Common myeloid progenitor, CD34-positive (primary cell): ENCODE results near the gene CAMTA1.

Experiments
- CTCF ChIA-PET: fragments of 350-600 bp; sonication (Branson Sonifier 250); formaldehyde crosslinking; loops from one replicate; lab custom pipeline; 2021; ENCODE audit warnings: antibody characterized with exemption; lab: Charles Lee
- POLR2A ChIA-PET: fragments of 350-600 bp; sonication (Branson Sonifier 250); formaldehyde crosslinking; loops from one replicate; lab custom pipeline; 2021; ENCODE audit warnings: antibody characterized with exemption; lab: Charles Lee
- DNase-seq, 3 donors: peaks; one replicate each; pipeline versions ENCODE4 v3.0.0 to v3.0.0-alpha.2; 2013
- H3K27ac ChIP-seq, 2 experiments: 1 replicate in 1 of 2; 2 replicates in 1 of 2; pipeline ENCODE4 v1.7.0; 2013; ENCODE audit warnings: inconsistent platforms in 2 of 2, low read length in 2 of 2, mild to moderate bottlenecking in 2 of 2, low read depth in 1 of 2, moderate library complexity in 1 of 2; ENCODE audit not compliant: severe bottlenecking in 2 of 2, insufficient read depth in 1 of 2, poor library complexity in 1 of 2
- H3K27me3 ChIP-seq, 5 experiments: replicated peaks in 2 of 5; 1 replicate in 3 of 5; 2 replicates in 2 of 5; pipeline versions ENCODE4 v1.6.1 to v1.7.0; 2013; ENCODE audit warnings: low read length in 4 of 5, mild to moderate bottlenecking in 2 of 5, moderate library complexity in 2 of 5, inconsistent platforms in 1 of 5; ENCODE audit not compliant: insufficient read depth in 5 of 5, control insufficient read depth in 4 of 5
- H3K36me3 ChIP-seq, 4 experiments: 1 replicate in 2 of 4; 2 replicates in 2 of 4; pipeline versions ENCODE4 v1.6.1 to v1.7.0; 2013; ENCODE audit warnings: low read length in 3 of 4, control low read depth in 1 of 4, mild to moderate bottlenecking in 1 of 4; ENCODE audit not compliant: control insufficient read depth in 4 of 4, insufficient read depth in 4 of 4
- H3K4me1 ChIP-seq, 4 experiments: 1 replicate in 3 of 4; 2 replicates in 1 of 4; pipeline versions ENCODE4 v1.6.1 to v1.7.1; 2013; ENCODE audit warnings: low read length in 3 of 4, mild to moderate bottlenecking in 3 of 4, control low read depth in 1 of 4, inconsistent platforms in 1 of 4, moderate library complexity in 1 of 4; ENCODE audit not compliant: control insufficient read depth in 4 of 4, insufficient read depth in 4 of 4; ENCODE audit errors: control extremely low read depth in 1 of 4
- H3K4me3 ChIP-seq, 7 experiments: 1 replicate in 4 of 7; 2 replicates in 3 of 7; pipeline versions ENCODE4 v1.5.1 to v1.7.0; 2013; ENCODE audit warnings: mild to moderate bottlenecking in 7 of 7, low read length in 6 of 7, moderate library complexity in 6 of 7, inconsistent platforms in 2 of 7, low read depth in 2 of 7, control low read depth in 1 of 7; ENCODE audit not compliant: insufficient read depth in 4 of 7, control insufficient read depth in 1 of 7; ENCODE audit errors: extremely low read depth in 1 of 7
- H3K9me3 ChIP-seq, 5 experiments: 1 replicate in 4 of 5; 2 replicates in 1 of 5; pipeline versions ENCODE4 v1.6.1 to v1.7.1; 2013; ENCODE audit warnings: low read length in 4 of 5, mild to moderate bottlenecking in 2 of 5, inconsistent platforms in 1 of 5, low read depth in 1 of 5, moderate library complexity in 1 of 5; ENCODE audit not compliant: control insufficient read depth in 4 of 5, insufficient read depth in 2 of 5; ENCODE audit errors: control extremely low read depth in 1 of 5
- WGBS: methylation state at CpG from one replicate; pipeline ENCODE4 v1.1.5; 2013; ENCODE audit not compliant: insufficient coverage; 5-methylcytosine and 5-hydroxymethylcytosine counted together

Gene CAMTA1

DNA sequence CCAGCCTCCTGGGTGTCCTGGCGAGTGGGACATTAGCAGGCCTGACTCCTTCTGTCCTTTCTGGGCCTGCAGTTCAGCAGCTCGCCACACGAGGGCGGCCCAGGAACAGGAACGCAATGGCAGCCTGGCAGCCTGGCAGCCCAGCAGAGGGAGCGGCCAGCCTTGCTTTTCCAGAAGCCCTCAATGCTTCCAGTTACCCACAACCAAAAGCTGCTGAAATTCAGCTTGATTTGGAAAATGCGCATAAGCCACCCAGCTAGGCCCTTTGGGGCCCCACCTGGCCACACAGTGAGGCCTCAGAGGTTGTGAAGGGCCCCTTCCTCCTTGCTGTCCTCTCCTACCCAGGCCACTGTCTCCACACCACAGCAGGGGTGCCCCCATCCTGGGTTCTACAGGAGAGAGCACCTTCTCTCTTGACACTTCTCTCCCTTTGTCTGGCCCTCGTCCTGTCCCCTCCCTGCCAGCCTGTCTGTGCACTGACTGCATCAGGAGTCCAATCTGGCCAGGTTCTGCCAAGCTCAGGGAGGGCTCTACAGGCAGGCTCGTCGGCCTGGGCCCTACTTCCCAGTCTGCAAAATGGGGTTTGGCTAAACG, 882.5 kb downstream of the CAMTA1 start:
- 32% methylated on average over 10 of the region's 11 CpGs for WGBS
- no peak overlapping the region for H3K4me3 ChIP-seq
- CTCF ChIA-PET, result interaction anchor here (0.8 to 23.7 kb wide), 27 partner anchors 9 to 682 kb away, joined by 3 to 536 read pairs (median 5); partner anchors contain the start of gene VAMP3
- H3K9me3 ChIP-seq, result no peaks in the 10 kb centered on the region
- POLR2A ChIA-PET, result no interaction called here
- no peak overlapping the region for H3K27ac ChIP-seq
- DNase-seq, result peak; percentile 79 to 85 (median 80)
- H3K4me1 ChIP-seq, result peaks cover 0 to 14% (median 8%) of the 10 kb centered on the region in 4 experiments
- no peaks in the 10 kb centered on the region for H3K36me3 ChIP-seq
- peaks cover 0 to 2% (median 0%) of the 10 kb centered on the region in 5 experiments for H3K27me3 ChIP-seq

DNA sequence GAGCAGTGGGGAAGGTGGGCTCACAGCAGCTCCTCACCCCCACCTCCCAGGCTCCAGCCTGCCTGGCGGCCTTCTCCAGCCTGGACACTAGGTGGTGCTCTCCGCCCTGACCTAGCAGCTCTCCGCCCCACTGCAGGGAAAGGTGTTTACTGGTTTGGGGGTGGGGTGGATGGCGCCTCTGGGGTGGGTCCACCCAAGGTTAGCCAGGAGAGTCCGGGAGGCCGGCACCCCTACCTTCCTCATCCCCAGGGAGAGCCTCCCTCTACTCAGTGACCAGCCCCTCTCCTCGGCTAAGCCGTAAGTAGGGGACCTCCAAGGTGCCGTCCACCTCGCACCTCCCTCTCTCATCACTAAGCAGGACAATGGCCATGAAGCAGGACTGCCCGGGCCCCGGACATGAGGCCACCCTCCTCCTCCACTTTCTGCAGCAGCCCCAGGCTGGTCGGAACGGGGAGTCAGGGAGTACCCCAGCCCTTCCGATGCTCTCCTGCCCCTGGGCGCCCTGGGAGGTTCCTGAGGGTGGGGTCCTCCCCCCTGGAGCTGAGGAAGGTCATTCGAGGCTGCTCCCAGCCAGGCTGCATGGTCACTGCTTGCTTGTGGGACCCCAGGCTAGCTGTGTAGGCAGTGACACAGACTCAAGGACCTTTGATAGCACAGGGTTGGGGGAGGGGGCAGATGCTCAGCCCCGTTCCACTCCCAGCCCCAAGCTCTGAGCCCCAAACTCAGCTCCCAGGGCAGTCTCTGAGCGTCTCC, 884.5 kb downstream of the CAMTA1 start:
- no peaks in the 10 kb centered on the region for H3K9me3 ChIP-seq
- H3K27me3 ChIP-seq, result no peaks in the 10 kb centered on the region
- DNase-seq, result peak; percentile 58 to 76 (median 74)
- POLR2A ChIA-PET, result no interaction called here
- peak overlapping the region in 6 of 7 experiments; percentile 2 to 80 (median 56) for H3K4me3 ChIP-seq
- H3K27ac ChIP-seq, result no peak overlapping the region
- no peaks in the 10 kb centered on the region for H3K36me3 ChIP-seq
- 24% methylated on average over 8 of the region's 19 CpGs for WGBS
- CTCF ChIA-PET, result interaction anchor here (0.6 to 23.7 kb wide), 28 partner anchors 9 to 559 kb away, joined by 3 to 536 read pairs (median 4); no protein-coding TSS in a partner anchor
- peaks cover 0 to 16% (median 8%) of the 10 kb centered on the region in 4 experiments for H3K4me1 ChIP-seq

DNA sequence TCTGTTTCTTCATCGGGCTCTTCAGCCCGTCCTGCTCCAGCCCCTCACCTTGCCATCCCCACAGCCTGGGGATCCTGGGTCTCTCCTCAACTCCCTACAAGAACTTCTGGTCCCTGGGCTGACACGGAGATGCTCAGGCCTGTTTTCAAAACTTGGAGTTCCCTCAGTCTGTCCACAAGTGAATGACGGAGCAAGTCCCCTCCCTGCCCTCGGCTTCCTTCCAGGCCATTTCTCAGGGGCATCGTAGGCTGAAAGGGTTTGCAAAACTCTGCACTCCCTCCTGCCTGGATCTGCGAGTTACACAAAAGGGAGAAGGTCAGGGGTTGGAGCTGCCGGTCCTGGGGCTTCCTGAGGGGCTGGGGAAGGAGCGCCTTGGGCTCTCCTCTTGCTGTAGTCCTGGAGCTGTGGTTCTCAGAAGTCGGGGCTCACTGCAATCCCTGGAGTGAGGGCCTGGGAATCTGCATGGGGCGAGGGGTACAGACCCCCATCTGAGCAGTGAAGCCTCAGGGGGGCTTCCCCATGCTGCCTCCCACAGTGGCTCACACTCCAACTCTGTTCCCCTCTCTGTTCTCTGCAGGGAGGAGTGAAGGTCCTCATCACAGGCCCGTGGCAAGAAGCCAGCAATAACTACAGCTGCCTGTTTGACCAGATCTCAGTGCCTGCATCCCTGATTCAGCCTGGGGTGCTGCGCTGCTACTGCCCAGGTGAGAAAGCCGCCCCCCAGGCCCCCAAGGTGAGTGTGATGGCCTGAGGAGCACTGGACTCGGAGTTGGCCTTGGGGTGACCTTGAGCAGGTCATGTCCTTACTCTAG, 885.3 kb downstream of the CAMTA1 start:
- ChIA-PET CTCF (interaction anchor here (0.7 to 23.7 kb wide), 14 partner anchors 9 to 560 kb away, joined by 3 to 536 read pairs (median 4); no protein-coding TSS in a partner anchor), POLR2A (no interaction called here)
- no peaks in the 10 kb centered on the region for H3K27me3 ChIP-seq
- no peak overlapping the region for H3K27ac ChIP-seq
- WGBS, result 83% methylated on average over 14 of the region's 15 CpGs
- H3K36me3 ChIP-seq, result no peaks in the 10 kb centered on the region
- no peak for DNase-seq
- no peaks in the 10 kb centered on the region for H3K9me3 ChIP-seq
- H3K4me3 ChIP-seq, result no peak overlapping the region
- H3K4me1 ChIP-seq, result peaks cover 0 to 16% (median 8%) of the 10 kb centered on the region in 4 experiments

DNA sequence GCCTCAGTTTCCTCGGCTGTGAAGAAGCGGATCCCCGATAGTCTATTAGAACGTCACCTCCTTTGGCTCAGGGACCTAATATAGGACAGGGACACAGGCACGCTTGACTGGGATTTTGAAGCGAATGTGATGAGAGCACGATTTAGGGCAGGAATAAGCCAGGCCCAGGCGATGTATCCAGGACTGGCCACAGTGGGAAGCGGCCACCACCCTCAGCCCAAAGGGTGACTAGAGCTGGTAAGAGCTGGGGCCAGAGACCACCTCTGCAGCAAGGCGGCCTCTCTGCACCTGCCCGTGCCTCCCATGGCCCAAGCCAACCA, 885.9 kb downstream of the CAMTA1 start:
- H3K4me1 ChIP-seq, result peaks cover 0 to 16% (median 8%) of the 10 kb centered on the region in 4 experiments
- POLR2A ChIA-PET, result no interaction called here
- no peak overlapping the region for H3K4me3 ChIP-seq
- CTCF ChIA-PET, result interaction anchor here (1.1 to 23.7 kb wide), 6 partner anchors 8 to 79 kb away, joined by 3 to 536 read pairs (median 32); no protein-coding TSS in a partner anchor
- no peaks in the 10 kb centered on the region for H3K36me3 ChIP-seq
- no peak overlapping the region for H3K27ac ChIP-seq
- no peak for DNase-seq
- H3K9me3 ChIP-seq, result no peaks in the 10 kb centered on the region
- no peaks in the 10 kb centered on the region for H3K27me3 ChIP-seq
- WGBS, result 97% methylated on average over 10 of the region's 11 CpGs

GRCh38 chr1:7671676-7672075, 886.4 kb downstream of the CAMTA1 start:
- Histone ChIP-seq H3K27ac (no peak overlapping the region), H3K4me1 (peaks cover 0 to 16% (median 8%) of the 10 kb centered on the region in 4 experiments), H3K36me3 (no peaks in the 10 kb centered on the region), H3K27me3 (no peaks in the 10 kb centered on the region), H3K9me3 (no peaks in the 10 kb centered on the region), H3K4me3 (no peak overlapping the region)
- ChIA-PET CTCF (interaction anchor here (1.2 to 23.7 kb wide), 3 partner anchors 8 to 79 kb away, joined by 3 to 536 read pairs (median 98); no protein-coding TSS in a partner anchor), POLR2A (no interaction called here)
- DNase-seq, result no peak
- WGBS, result 98% methylated on average over 5 of the region's 5 CpGs

GRCh38 chr1:7672864-7673263, 887.6 kb downstream of the CAMTA1 start:
- CTCF ChIA-PET, result interaction anchor here (1.0 to 23.7 kb wide), 2 partner anchors 70 to 77 kb away, joined by 3 to 536 read pairs; no protein-coding TSS in a partner anchor
- H3K27ac ChIP-seq, result no peak overlapping the region
- no peak for DNase-seq
- H3K27me3 ChIP-seq, result peaks cover 0 to 2% (median 0%) of the 10 kb centered on the region in 5 experiments
- peaks cover 0 to 13% (median 6%) of the 10 kb centered on the region in 4 experiments for H3K4me1 ChIP-seq
- POLR2A ChIA-PET, result no interaction called here
- no peaks in the 10 kb centered on the region for H3K9me3 ChIP-seq
- H3K36me3 ChIP-seq, result no peaks in the 10 kb centered on the region
- no peak overlapping the region for H3K4me3 ChIP-seq
- WGBS, result 52% methylated on average over 8 of the region's 11 CpGs
